CD4-positive, alpha-beta T cell (primary cell): Measurements from ENCODE around the gene RHOBTB3. TPM values are rescaled to one million over a fixed set of nuclear protein-coding genes. Genes with fewer than 3 reads are reported as not detected.

Experiments used
- ATAC-seq: fragments of 200-7000 bp; cut with Tn5 transposase; one replicate; pipeline ENCODE4 v1.10.0; 2022; ENCODE audit warnings: mild to moderate bottlenecking; ENCODE audit not compliant: poor library complexity
- CTCF ChIA-PET: fragments of 350-600 bp; sonication (Branson Sonifier 250); formaldehyde crosslinking; loops from one replicate; lab custom pipeline; 2021; ENCODE audit warnings: antibody characterized with exemption, inconsistent platforms; lab: Charles Lee
- POLR2A ChIA-PET: fragments of 350-600 bp; sonication (Branson Sonifier 250); formaldehyde crosslinking; loops from one replicate; lab custom pipeline; 2021; ENCODE audit warnings: antibody characterized with exemption, inconsistent platforms; lab: Charles Lee
- DNase-seq, 14 experiments: peaks; one replicate each; pipeline ENCODE4 v3.0.0-alpha.2; 2013 to 2020; ENCODE audit warnings: mixed read lengths in 2 of 14
- H3K27ac ChIP-seq, 2 donors: one replicate each; pipeline versions ENCODE4 v1.5.1 to v1.7.0; 2013; ENCODE audit warnings: low read length in 2 of 2, low read depth in 1 of 2, mild to moderate bottlenecking in 1 of 2
- H3K27me3 ChIP-seq, 2 experiments: 1 replicate in 1 of 2; 2 replicates in 1 of 2; pipeline versions ENCODE4 v1.6.1 to v1.7.0; 2013; ENCODE audit warnings: low read length in 2 of 2, control low read depth in 1 of 2, mild to moderate bottlenecking in 1 of 2, moderate library complexity in 1 of 2; ENCODE audit not compliant: insufficient read depth in 2 of 2, control insufficient read depth in 1 of 2
- H3K36me3 ChIP-seq: one replicate; pipeline ENCODE4 v1.6.1; 2013; ENCODE audit warnings: low read length, control low read depth; ENCODE audit not compliant: insufficient read depth
- H3K4me1 ChIP-seq: one replicate; pipeline ENCODE4 v1.6.1; 2013; ENCODE audit warnings: low read length, control low read depth; ENCODE audit not compliant: insufficient read depth
- H3K4me3 ChIP-seq: one replicate; pipeline ENCODE4 v1.5.1; 2013; ENCODE audit warnings: mild to moderate bottlenecking, low read length, moderate library complexity
- H3K9me3 ChIP-seq, 2 experiments: 1 replicate in 1 of 2; 2 replicates in 1 of 2; pipeline versions ENCODE4 v1.6.1 to v1.7.0; 2013; ENCODE audit warnings: low read length in 2 of 2, mild to moderate bottlenecking in 2 of 2, control low read depth in 1 of 2, moderate library complexity in 1 of 2; ENCODE audit not compliant: control insufficient read depth in 1 of 2, insufficient read depth in 1 of 2
- H3K27ac Mint-ChIP-seq: one replicate; pipeline ENCODE4 v1.8.0; 2020; ENCODE audit warnings: mixed read lengths
- H3K27me3 Mint-ChIP-seq: one replicate; pipeline ENCODE4 v1.8.0; 2021; ENCODE audit warnings: mixed read lengths
- H3K36me3 Mint-ChIP-seq: one replicate; pipeline ENCODE4 v1.8.0; 2021; ENCODE audit warnings: low read depth, mixed read lengths
- H3K4me1 Mint-ChIP-seq: one replicate; pipeline ENCODE4 v1.8.0; 2021; ENCODE audit warnings: low read depth, mixed read lengths
- H3K4me3 Mint-ChIP-seq: one replicate; pipeline ENCODE4 v1.8.0; 2020; ENCODE audit warnings: mild to moderate bottlenecking, mixed read lengths
- H3K9me3 Mint-ChIP-seq: one replicate; pipeline ENCODE4 v1.8.0; 2020; ENCODE audit warnings: mixed read lengths
- intact Hi-C, 2 experiments: fragments of 100-400 bp; cut with DNase I in 1 of 2; cut with micrococcal nuclease in 1 of 2; formaldehyde crosslinking; loops; one replicate each; pipeline versions ENCODE4 v1.15.1 to v1.9.0; 2023 to 2025; cut with DNase I, micrococcal nuclease
- total RNA-seq, 174 experiments: library from RNA in 2 of 174; stranded (reverse) in 2 of 174; gene quantifications; one replicate each; pipeline ENCODE4 v1.2.3 and lab custom pipeline; 2021 to 2026
- TF ChIP-seq, protein P1 (sequence below): fragments of 200-600 bp; IDR thresholded peaks from one replicate; pipeline ENCODE4 v1.8.0; 2022; ENCODE audit warnings: antibody characterized with exemption, mild to moderate bottlenecking

Gene RHOBTB3
- total RNA-seq, 2 experiments from 2014 or later: 3.8 to 4.3 TPM

DNA sequence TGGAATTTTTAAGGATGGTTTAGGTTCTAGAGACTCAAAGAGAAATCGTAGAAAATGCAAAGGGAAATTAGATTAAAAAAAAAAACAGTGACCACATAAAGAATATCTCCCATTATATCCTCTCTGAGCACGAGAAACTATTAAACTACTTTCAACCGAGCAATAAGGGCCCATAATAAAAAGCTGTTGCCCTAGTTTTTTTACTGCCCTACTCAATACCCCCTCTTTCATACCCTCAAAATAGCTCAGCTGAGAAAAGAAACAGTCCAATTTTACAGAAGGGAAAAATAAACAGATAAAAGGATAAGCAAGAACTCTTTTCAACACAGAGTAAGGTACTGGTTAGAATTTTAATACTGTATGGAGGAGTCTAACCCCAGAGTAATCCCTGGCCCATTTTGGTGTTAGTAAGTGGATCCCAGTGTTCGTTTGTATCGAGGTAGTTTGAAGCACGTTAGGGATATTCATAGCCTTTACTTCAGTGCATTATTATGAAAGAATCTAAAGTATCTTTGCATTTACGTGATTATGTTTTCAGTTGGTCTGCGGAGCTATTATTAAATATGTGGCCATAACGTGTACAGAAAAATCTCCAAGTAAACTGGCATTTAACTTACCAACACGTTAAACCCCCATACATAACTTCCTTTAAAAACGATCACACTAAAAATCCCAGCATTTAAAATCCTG, 980 bp upstream of the RHOBTB3 start:
- H3K27me3 ChIP-seq: peaks cover 9 to 28% of the 10 kb centered on the region in 2 experiments
- H3K27ac Mint-ChIP-seq: peak overlapping the region; percentile 21
- no peaks in the 10 kb centered on the region for H3K36me3 Mint-ChIP-seq
- no peak overlapping the region for H3K27ac ChIP-seq
- DNase-seq (no peak), ATAC-seq (no peak)
- no peaks in the 10 kb centered on the region for H3K36me3 ChIP-seq
- peaks cover 13% of the 10 kb centered on the region for H3K4me1 ChIP-seq
- H3K4me1 Mint-ChIP-seq: peaks cover 57% of the 10 kb centered on the region
- H3K4me3 Mint-ChIP-seq: peak overlapping the region; percentile 78
- no peaks in the 10 kb centered on the region for H3K9me3 ChIP-seq
- H3K4me3 ChIP-seq: peak overlapping the region; percentile 65
- peaks cover 39% of the 10 kb centered on the region for H3K27me3 Mint-ChIP-seq
- H3K9me3 Mint-ChIP-seq: no peaks in the 10 kb centered on the region
- intact Hi-C loops: no loop called here
- ChIA-PET POLR2A (interaction anchor here (0.6 to 1.6 kb wide), 11 partner anchors 9 to 932 kb away, joined by 3 to 6 read pairs (median 4); partner anchors contain the start of genes CAST and RFESD), CTCF (no interaction called here)
- TF ChIP-seq, protein P1, sequence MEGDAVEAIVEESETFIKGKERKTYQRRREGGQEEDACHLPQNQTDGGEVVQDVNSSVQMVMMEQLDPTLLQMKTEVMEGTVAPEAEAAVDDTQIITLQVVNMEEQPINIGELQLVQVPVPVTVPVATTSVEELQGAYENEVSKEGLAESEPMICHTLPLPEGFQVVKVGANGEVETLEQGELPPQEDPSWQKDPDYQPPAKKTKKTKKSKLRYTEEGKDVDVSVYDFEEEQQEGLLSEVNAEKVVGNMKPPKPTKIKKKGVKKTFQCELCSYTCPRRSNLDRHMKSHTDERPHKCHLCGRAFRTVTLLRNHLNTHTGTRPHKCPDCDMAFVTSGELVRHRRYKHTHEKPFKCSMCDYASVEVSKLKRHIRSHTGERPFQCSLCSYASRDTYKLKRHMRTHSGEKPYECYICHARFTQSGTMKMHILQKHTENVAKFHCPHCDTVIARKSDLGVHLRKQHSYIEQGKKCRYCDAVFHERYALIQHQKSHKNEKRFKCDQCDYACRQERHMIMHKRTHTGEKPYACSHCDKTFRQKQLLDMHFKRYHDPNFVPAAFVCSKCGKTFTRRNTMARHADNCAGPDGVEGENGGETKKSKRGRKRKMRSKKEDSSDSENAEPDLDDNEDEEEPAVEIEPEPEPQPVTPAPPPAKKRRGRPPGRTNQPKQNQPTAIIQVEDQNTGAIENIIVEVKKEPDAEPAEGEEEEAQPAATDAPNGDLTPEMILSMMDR: no peak

DNA sequence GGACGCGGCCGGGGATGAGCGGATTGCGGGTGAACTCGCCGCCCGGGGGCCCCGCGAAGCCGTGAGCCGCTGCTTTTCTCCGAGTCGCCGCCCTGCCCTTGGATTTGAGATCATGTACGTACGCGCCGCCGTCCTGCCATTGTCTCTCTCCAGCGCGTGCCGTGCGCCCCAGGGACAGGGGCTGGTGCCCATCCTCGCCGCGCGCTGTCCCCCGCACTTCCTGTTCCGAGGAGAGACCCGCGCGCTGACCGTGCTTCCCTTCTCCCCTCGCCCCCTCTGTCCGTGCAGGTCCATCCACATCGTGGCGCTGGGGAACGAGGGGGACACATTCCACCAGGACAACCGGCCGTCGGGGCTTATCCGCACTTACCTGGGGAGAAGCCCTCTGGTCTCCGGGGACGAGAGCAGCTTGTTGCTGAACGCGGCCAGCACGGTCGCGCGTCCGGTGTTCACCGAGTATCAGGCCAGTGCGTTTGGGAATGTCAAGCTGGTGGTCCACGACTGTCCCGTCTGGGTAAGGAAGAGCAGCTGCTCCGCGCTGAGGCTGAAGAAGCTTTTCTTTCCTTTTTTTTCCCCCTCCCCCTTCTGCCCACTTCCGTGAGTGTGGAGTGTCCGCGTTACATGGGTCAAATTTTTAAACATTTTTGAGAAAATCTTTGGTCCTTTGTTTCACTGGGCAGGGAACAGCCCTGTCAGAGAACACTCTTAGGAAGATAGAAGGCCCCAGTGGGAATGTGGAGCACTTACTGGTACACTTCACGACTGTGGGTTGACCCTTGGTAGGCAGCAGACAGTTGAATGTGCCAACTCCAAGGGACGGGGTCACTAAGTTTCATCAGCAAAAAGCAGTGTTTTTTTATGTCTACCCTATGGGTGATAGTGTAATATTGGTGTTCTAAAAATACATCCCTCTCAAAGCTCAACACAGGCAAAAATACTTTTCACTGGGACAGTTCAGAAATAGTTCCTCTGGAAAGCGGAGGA, 727 bp downstream of the RHOBTB3 start:
- Mint-ChIP-seq H3K27me3 (peaks cover 42% of the 10 kb centered on the region), H3K36me3 (no peaks in the 10 kb centered on the region)
- intact Hi-C loops: no loop called here

More for the DNA sequence above, 727 bp downstream of the RHOBTB3 start:
- Histone ChIP-seq H3K36me3 (no peaks in the 10 kb centered on the region), H3K4me3 (peak overlapping the region; percentile 65), H3K27me3 (peaks cover 9 to 28% of the 10 kb centered on the region in 2 experiments), H3K9me3 (no peaks in the 10 kb centered on the region), H3K27ac (no peak overlapping the region), H3K4me1 (peaks cover 13% of the 10 kb centered on the region)
- ChIA-PET CTCF (interaction anchor here (1.5 kb wide), 1 partner anchor 49 kb away, joined by 3 read pairs; no protein-coding TSS in a partner anchor), POLR2A (interaction anchor here (1.0 to 1.6 kb wide), 3 partner anchors 49 to 112 kb away, joined by 4 to 6 read pairs (median 4); no protein-coding TSS in a partner anchor)
- H3K4me3 Mint-ChIP-seq: peak overlapping the region; percentile 89
- no peak for ATAC-seq
- peaks cover 49% of the 10 kb centered on the region for H3K4me1 Mint-ChIP-seq
- H3K27ac Mint-ChIP-seq: no peak overlapping the region
- DNase-seq: peak in 12 of 14 experiments; percentile 8 to 54 (median 20)
- TF ChIP-seq, protein P1: no peak
- H3K9me3 Mint-ChIP-seq: no peaks in the 10 kb centered on the region
